Activated CD8-positive, alpha-beta T cell treated with anti-CD3 and anti-CD28 coated beads, Interleukin-2, amount 10 ng/mL, durations not matched to agents 7 days and 5 days (primary cell): ENCODE results near the gene HTT. TPM values are rescaled to one million over a fixed set of nuclear protein-coding genes. Genes with fewer than 3 reads are reported as not detected.
"Not testable (repeated sequence)": the region's sequence is repeated elsewhere in the genome, so short reads cannot be mapped to it uniquely, and the experiment has no call there.

Experiments used
- ATAC-seq: fragments of 150-1000 bp; cut with Tn5 transposase; one replicate; pipeline ENCODE4 v1.10.0; 2021; ENCODE audit warnings: moderate library complexity
- CTCF ChIA-PET: fragments of 350-600 bp; sonication (Branson Sonifier 250); formaldehyde crosslinking; loops from one replicate; lab custom pipeline; 2021; ENCODE audit warnings: antibody characterized with exemption; lab: Charles Lee
- POLR2A ChIA-PET: fragments of 350-600 bp; sonication (Branson Sonifier 250); formaldehyde crosslinking; loops from one replicate; lab custom pipeline; 2021; ENCODE audit warnings: antibody characterized with exemption; lab: Charles Lee
- DNase-seq: peaks from one replicate; pipeline ENCODE4 v3.0.0-alpha.2; 2020
- H3K27ac Mint-ChIP-seq: one replicate; pipeline ENCODE4 v1.8.0; 2021; ENCODE audit warnings: mild to moderate bottlenecking, mixed read lengths
- H3K27me3 Mint-ChIP-seq: one replicate; pipeline ENCODE4 v1.8.0; 2021; ENCODE audit warnings: low read depth, mixed read lengths
- H3K36me3 Mint-ChIP-seq: one replicate; pipeline ENCODE4 v1.8.0; 2021; ENCODE audit warnings: low read depth, mixed read lengths
- H3K4me1 Mint-ChIP-seq: one replicate; pipeline ENCODE4 v1.8.0; 2021; ENCODE audit warnings: low read depth, mixed read lengths
- H3K4me3 Mint-ChIP-seq: one replicate; pipeline ENCODE4 v1.8.0; 2021; ENCODE audit warnings: mild to moderate bottlenecking, mixed read lengths
- H3K9me3 Mint-ChIP-seq: one replicate; pipeline ENCODE4 v1.8.0; 2022; ENCODE audit warnings: mixed read lengths; ENCODE audit not compliant: insufficient read depth
- total RNA-seq, 2 experiments: library from RNA; stranded (reverse); gene quantifications; one replicate each; pipeline ENCODE4 v1.2.3, GENCODE V29; 2021

Gene HTT
- total RNA-seq, 2 experiments from 2014 or later: 51.2 to 58.0 TPM

DNA sequence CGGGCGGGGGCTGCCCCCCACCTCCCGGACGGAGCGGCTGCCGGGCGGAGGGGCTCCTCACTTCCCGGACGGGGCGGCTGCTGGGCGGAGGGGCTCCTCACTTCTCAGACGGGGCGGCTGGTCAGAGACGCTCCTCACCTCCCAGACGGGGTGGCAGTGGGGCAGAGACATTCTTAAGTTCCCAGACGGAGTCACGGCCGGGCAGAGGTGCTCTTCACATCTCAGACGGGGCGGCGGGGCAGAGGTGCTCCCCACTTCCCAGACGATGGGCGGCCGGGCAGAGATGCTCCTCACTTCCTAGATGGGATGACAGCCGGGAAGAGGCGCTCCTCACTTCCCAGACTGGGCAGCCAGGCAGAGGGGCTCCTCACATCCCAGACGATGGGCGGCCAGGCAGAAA, 20.2 kb downstream of the HTT start:
- CTCF ChIA-PET, H3K27me3 Mint-ChIP-seq, H3K27ac Mint-ChIP-seq, DNase-seq, H3K9me3 Mint-ChIP-seq, H3K4me3 Mint-ChIP-seq, H3K4me1 Mint-ChIP-seq, ATAC-seq, POLR2A ChIA-PET: not testable (repeated sequence)
- peaks cover 25% of the 10 kb centered on the region for H3K36me3 Mint-ChIP-seq

GRCh38 chr4:3096202-3096601, 21.7 kb downstream of the HTT start:
- no peak overlapping the region for H3K27ac Mint-ChIP-seq
- peaks cover 24% of the 10 kb centered on the region for H3K36me3 Mint-ChIP-seq
- peaks cover 8% of the 10 kb centered on the region for H3K4me1 Mint-ChIP-seq
- H3K9me3 Mint-ChIP-seq: no peaks in the 10 kb centered on the region
- ATAC-seq: no peak
- no peak overlapping the region for H3K4me3 Mint-ChIP-seq
- no peak for DNase-seq
- CTCF ChIA-PET: no interaction called here
- POLR2A ChIA-PET: no interaction called here
- H3K27me3 Mint-ChIP-seq: no peaks in the 10 kb centered on the region

DNA sequence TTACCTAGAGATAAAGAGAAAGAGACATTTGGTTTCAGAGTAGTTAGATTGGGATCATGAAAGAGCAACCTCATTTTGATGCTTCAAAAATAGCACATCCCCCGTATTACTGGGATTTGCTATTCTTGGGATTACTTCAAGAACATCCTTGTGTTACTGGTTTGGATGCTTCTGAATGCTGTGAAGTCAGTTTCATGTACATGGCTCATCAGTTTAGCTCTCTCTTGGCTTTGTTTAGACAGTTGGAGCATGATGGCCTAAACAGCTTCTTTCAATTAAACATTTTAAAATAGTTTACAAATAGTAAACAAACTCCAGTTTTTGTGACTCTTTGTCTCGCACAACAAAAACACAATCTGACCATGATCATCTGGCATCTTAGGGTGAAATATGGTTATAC, 23.9 kb downstream of the HTT start:
- Mint-ChIP-seq H3K4me1 (peaks cover 5% of the 10 kb centered on the region), H3K27me3 (no peaks in the 10 kb centered on the region), H3K9me3 (no peaks in the 10 kb centered on the region), H3K27ac (no peak overlapping the region), H3K4me3 (no peak overlapping the region), H3K36me3 (peaks cover 22% of the 10 kb centered on the region)
- ChIA-PET POLR2A (no interaction called here), CTCF (interaction anchor here (1.5 to 1.7 kb wide), 2 partner anchors 9 to 15 kb away, joined by 4 to 5 read pairs; no protein-coding TSS in a partner anchor)
- no peak for DNase-seq
- ATAC-seq: no peak

GRCh38 chr4:3106339-3107186, 32.1 kb downstream of the HTT start:
- DNase-seq (peak; percentile 87), ATAC-seq (peak; percentile 100)
- Mint-ChIP-seq H3K27ac (peak overlapping the region; percentile 67), H3K9me3 (no peaks in the 10 kb centered on the region), H3K4me3 (no peak overlapping the region), H3K36me3 (peaks cover 42% of the 10 kb centered on the region), H3K27me3 (no peaks in the 10 kb centered on the region), H3K4me1 (peaks cover 9% of the 10 kb centered on the region)
- ChIA-PET POLR2A (no interaction called here), CTCF (interaction anchor here (0.6 to 2.3 kb wide), 27 partner anchors 8 to 774 kb away, joined by 3 to 20 read pairs (median 5); no protein-coding TSS in a partner anchor)

DNA sequence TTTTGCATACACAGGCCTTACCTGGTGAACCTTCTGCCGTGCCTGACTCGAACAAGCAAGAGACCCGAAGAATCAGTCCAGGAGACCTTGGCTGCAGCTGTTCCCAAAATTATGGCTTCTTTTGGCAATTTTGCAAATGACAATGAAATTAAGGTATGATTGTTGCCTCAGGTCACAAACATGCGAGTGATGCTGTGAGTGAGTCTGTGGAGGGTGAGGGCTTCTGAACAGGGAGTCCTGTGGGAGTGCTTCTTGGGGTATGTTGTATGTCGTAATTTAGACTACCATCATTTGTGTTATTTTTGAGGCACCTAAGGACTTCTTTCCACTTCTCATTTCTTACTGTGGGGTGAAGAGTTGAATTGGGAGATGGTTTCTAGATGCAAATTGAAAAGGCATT, 32.8 kb downstream of the HTT start:
- ChIA-PET POLR2A (no interaction called here), CTCF (interaction anchor here (0.6 to 2.3 kb wide), 29 partner anchors 8 to 773 kb away, joined by 3 to 20 read pairs (median 5); no protein-coding TSS in a partner anchor)
- Mint-ChIP-seq H3K36me3 (peaks cover 44% of the 10 kb centered on the region), H3K27ac (no peak overlapping the region), H3K9me3 (no peaks in the 10 kb centered on the region), H3K4me3 (no peak overlapping the region), H3K27me3 (no peaks in the 10 kb centered on the region), H3K4me1 (peaks cover 9% of the 10 kb centered on the region)
- no peak for DNase-seq
- no peak for ATAC-seq

DNA sequence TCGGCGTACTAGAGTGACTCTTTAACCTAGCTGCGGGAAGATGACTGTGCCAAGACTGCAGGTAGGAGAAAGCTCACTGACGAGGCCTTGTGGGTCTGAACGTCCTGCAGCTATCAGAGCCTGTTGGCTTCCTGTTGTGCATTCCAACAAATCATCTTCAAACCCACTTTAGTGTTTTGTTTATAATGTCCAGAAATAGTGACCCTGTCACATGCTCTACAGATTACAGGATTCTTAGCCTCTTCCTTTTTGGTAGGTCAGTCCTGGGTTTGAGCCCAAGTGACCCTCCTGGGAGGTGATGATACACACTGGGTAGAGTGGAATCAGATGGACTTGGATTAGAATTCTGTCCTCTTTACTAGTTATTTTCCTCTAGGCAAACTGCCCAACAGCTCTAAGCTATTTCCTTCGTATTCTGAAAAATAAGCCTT, 33.2 kb downstream of the HTT start:
- Mint-ChIP-seq H3K36me3 (peaks cover 47% of the 10 kb centered on the region), H3K9me3 (no peaks in the 10 kb centered on the region), H3K27ac (no peak overlapping the region), H3K4me1 (peaks cover 9% of the 10 kb centered on the region), H3K27me3 (no peaks in the 10 kb centered on the region), H3K4me3 (no peak overlapping the region)
- DNase-seq (no peak), ATAC-seq (no peak)
- ChIA-PET CTCF (interaction anchor here (0.8 to 2.3 kb wide), 20 partner anchors 10 to 773 kb away, joined by 3 to 20 read pairs (median 6); no protein-coding TSS in a partner anchor), POLR2A (interaction anchor here (1.0 kb wide), 1 partner anchor 9 kb away, joined by 3 read pairs; no protein-coding TSS in a partner anchor)

DNA sequence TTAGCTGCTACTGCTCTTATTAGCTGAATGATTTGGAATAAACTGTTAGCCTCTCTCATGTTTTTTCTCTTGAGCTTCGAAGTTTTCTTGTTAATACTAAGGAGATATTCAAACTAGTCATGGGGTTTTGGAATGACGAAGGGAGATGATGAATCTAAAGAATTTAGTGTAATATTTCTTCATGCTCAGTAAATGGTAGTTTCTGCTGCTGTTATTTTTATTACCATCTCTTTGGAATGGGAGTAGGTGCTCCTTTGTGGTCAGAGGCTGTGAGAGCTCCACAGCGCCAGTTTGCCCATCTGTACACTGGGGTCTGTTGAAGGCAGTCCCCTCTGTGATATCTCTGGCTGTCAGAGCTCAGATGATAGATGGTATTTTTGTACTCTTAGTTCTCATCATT, 33.7 kb downstream of the HTT start:
- ATAC-seq: no peak
- H3K4me1 Mint-ChIP-seq: peaks cover 9% of the 10 kb centered on the region
- peaks cover 49% of the 10 kb centered on the region for H3K36me3 Mint-ChIP-seq
- no peak overlapping the region for H3K27ac Mint-ChIP-seq
- ChIA-PET CTCF (interaction anchor here (0.5 to 2.3 kb wide), 13 partner anchors 14 to 772 kb away, joined by 3 to 20 read pairs (median 8); no protein-coding TSS in a partner anchor), POLR2A (interaction anchor here (1.0 kb wide), 1 partner anchor 9 kb away, joined by 3 read pairs; no protein-coding TSS in a partner anchor)
- DNase-seq: no peak
- no peaks in the 10 kb centered on the region for H3K27me3 Mint-ChIP-seq
- H3K4me3 Mint-ChIP-seq: no peak overlapping the region
- no peaks in the 10 kb centered on the region for H3K9me3 Mint-ChIP-seq

GRCh38 chr4:3111461-3111860, 37.0 kb downstream of the HTT start:
- ChIA-PET POLR2A (no interaction called here), CTCF (interaction anchor here (0.9 to 1.6 kb wide), 2 partner anchors 11 to 235 kb away, joined by 3 read pairs; no protein-coding TSS in a partner anchor)
- Mint-ChIP-seq H3K4me3 (no peak overlapping the region), H3K27me3 (no peaks in the 10 kb centered on the region), H3K4me1 (peaks cover 7% of the 10 kb centered on the region), H3K36me3 (peaks cover 48% of the 10 kb centered on the region), H3K27ac (no peak overlapping the region), H3K9me3 (no peaks in the 10 kb centered on the region)
- no peak for ATAC-seq
- DNase-seq: no peak

DNA sequence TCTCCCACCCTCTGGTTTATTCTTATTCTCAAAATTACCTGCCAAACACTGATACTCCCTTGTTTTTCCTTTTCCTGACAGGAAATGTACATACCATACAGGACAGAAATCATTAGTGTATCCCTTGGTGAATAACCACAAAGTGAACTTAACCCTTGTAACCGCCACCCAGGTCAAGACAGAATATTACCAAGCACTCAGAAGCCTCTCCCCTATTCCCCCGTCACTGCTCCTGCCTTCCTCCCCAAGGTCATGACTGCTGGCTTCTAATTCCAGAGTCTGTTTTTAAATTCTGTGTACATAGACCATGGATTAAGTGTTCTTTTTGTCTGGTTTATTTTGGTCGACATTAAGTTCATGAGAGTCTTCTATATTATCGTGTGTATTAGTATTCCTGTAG, 37.7 kb downstream of the HTT start:
- H3K36me3 Mint-ChIP-seq: peaks cover 46% of the 10 kb centered on the region
- DNase-seq (no peak), ATAC-seq (no peak)
- no peaks in the 10 kb centered on the region for H3K9me3 Mint-ChIP-seq
- H3K27me3 Mint-ChIP-seq: no peaks in the 10 kb centered on the region
- ChIA-PET CTCF (interaction anchor here (1.6 kb wide), 1 partner anchor 11 kb away, joined by 3 read pairs; no protein-coding TSS in a partner anchor), POLR2A (no interaction called here)
- peaks cover 4% of the 10 kb centered on the region for H3K4me1 Mint-ChIP-seq
- peak overlapping the region; percentile 45 for H3K27ac Mint-ChIP-seq
- H3K4me3 Mint-ChIP-seq: no peak overlapping the region

DNA sequence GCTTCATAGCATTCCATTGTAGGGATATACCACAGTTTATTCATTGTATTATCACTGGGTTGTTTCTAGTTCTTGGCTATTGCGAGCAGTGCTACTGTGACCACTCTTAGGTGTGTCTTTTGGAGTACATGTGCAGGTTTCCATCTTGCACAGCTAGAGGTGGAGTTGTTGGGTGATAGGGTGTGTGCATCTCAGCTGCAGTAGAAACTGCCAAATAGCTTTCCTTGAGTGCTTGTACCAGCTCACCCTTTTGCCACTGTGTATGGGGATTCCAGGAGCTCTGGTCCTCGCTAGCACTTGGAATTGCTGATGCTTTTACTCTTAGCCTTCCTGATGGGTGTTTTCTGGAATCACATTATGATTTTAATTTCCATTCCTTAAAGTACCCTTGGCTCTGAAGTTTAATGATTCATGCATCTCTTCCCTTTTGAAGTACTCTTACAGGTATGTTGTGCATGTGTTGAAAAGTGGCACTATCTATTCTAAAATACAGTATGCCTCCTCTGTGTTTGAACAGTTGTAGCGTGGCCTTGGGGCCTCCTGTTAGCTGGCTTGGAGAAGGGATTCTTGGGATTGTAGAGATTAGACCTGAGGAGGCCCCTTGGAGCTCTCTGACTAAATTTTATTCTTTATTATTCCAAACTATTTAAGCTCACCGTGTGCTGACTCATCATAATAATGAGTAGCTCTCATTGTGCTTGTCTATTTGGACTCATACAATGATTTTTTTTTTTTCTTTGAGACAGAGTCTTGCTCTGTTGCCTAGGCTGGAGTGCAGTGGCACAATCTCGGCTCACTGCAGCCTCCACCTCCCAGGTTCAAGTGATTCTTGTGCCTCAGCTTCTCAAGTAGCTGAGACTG, 38.4 kb downstream of the HTT start:
- Mint-ChIP-seq H3K27me3 (no peaks in the 10 kb centered on the region), H3K4me3 (no peak overlapping the region), H3K27ac (no peak overlapping the region), H3K4me1 (no peaks in the 10 kb centered on the region), H3K36me3 (peaks cover 42% of the 10 kb centered on the region), H3K9me3 (no peaks in the 10 kb centered on the region)
- CTCF ChIA-PET: interaction anchor here (1.6 kb wide), 2 partner anchors 10 kb away, joined by 3 to 4 read pairs; no protein-coding TSS in a partner anchor
- POLR2A ChIA-PET: no interaction called here
- ATAC-seq (no peak), DNase-seq (no peak)

- peaks cover 40% of the 10 kb centered on the region for H3K36me3 Mint-ChIP-seq
- POLR2A ChIA-PET: no interaction called here
- no peaks in the 10 kb centered on the region for H3K9me3 Mint-ChIP-seq
- H3K4me3 Mint-ChIP-seq: no peak overlapping the region
- CTCF ChIA-PET: interaction anchor here (1.0 to 1.6 kb wide), 2 partner anchors 7 to 8 kb away, joined by 3 to 4 read pairs; no protein-coding TSS in a partner anchor
- H3K27ac Mint-ChIP-seq: no peak overlapping the region
- no peaks in the 10 kb centered on the region for H3K4me1 Mint-ChIP-seq
- ATAC-seq (no peak), DNase-seq (no peak)
- H3K27me3 Mint-ChIP-seq: no peaks in the 10 kb centered on the region
These were observed 39.9 kb downstream of the HTT start for GRCh38 chr4:3114377-3114776.
